C4-2B (cell line): ENCODE measurements around the gene TOM1L2.

ENCODE experiments used
- H3K27ac ChIP-seq: fragments of 450-650 bp; 2 replicates; pipeline ENCODE4 v1.5.1; 2017
- CTCF ChIP-seq: fragments of 450-650 bp; conservative IDR thresholded peaks from 2 replicates; pipeline ENCODE4 v1.5.1; 2017; ENCODE audit warnings: mild to moderate bottlenecking
- ZFX ChIP-seq: fragments of 450-650 bp; IDR thresholded peaks from 2 replicates; pipeline ENCODE4 v1.6.1; 2017

Gene TOM1L2

DNA sequence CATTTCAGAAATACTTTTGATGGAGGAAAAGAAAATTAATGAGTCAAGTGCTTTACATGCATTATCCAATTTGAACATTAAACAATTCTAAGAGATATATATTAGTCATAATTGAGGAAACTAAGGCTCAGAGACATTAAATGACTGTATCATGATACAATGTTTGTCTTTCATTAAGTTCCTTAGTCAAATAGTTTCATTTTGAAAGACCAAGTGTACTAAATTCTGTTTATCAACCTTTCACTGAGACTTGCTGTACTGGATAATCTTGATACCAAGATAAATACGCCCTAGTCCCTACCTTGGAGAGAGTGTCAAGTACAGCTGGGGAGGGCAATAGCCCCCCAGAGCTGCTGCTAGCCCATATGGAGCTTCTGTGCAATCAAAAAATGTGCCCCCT is 24.2 kb downstream of the TOM1L2 start:
- TF ChIP-seq CTCF, result no peak
- no peak for TF ChIP-seq ZFX
- H3K27ac ChIP-seq, result peak overlapping the region; percentile 72

GRCh38 chr17:17947309-17947708 is 24.9 kb downstream of the TOM1L2 start:
- peak overlapping the region; percentile 51 for H3K27ac ChIP-seq
- TF ChIP-seq ZFX (no peak), CTCF (no peak)

GRCh38 chr17:17946093-17946492 is 26.1 kb downstream of the TOM1L2 start:
- no peak overlapping the region for H3K27ac ChIP-seq
- TF ChIP-seq ZFX (no peak), CTCF (no peak)

GRCh38 chr17:17944743-17945142 is 27.5 kb downstream of the TOM1L2 start:
- TF ChIP-seq ZFX, result no peak
- TF ChIP-seq CTCF, result no peak
- H3K27ac ChIP-seq, result no peak overlapping the region

DNA sequence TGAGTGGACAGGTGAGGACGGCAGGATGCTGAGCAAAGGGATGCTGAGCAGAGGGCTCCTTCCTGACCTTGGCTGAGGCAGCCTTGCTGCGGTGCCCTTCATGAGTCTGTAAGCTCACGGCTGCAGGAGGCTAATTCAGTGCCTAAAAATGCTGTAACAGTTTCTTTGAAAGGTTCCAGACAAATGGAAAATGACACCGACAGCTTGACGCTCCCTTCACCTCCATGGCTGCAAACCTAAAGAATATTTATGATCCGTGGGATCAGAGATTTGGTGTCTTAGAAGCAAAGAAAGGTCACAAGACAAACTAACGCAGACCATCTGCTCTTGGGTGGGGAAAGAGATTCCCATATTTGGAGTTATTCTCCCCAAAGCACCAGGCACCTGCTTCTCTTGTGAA is 28.0 kb downstream of the TOM1L2 start:
- no peak overlapping the region for H3K27ac ChIP-seq
- no peak for TF ChIP-seq ZFX
- TF ChIP-seq CTCF, result no peak

DNA sequence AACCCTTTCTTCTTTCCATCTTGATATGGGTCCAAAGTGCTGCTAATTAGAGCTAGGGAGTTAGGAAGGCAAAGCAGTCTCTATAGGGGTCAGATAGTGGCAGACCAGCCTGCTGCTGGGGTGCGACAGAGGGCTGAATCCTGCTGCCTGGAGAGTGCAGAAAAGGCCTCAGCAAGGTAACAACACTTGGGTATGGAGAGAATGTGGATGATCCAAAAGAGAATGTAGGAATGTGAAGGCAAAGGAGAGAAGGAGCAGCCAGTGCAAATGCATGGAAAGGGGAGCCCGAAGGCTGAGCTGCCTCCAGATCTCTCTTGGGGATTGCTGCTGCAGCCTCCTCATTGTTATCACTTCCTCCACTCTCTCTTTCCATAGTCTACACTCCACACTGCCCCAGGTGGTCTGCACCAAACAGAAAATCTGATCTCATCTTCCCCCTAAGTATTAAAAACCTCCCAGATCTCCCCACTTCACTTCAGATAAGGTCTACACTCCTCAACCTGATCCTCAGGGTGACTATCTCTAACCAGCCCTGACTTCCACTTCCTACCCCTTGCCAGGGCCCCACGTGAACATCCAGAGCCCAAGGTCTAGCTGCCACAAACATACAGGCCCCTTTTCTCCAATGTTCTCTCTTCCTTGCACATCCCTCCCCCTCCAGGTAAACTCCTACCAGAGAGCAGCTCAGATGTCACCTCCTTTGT is 28.8 kb downstream of the TOM1L2 start:
- TF ChIP-seq ZFX, result no peak
- TF ChIP-seq CTCF, result no peak
- peak overlapping the region; percentile 64 for H3K27ac ChIP-seq

DNA sequence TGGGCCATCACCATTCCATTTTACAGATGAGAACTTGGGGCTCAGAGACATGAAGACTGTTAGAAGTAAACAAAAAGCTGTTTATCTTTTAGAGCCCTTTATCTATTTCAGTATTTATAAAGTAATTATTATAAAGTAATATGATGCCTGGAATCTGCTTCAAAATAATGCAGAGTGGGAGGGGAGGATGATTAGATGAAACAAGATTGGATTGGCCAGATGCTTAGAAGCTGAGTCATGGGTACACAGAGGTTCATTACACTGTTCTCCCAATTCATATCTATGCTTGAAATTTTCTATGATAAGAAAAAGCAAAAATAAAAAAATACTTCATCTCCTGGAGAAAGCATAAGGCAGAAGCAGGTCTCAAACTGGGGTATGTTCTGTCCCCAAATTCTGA is 29.4 kb downstream of the TOM1L2 start:
- peak overlapping the region; percentile 64 for H3K27ac ChIP-seq
- TF ChIP-seq ZFX (no peak), CTCF (no peak)
